Cardiac septum (tissue), 1 donor: ENCODE measurements around the gene ZFHX2. TPM values are rescaled to one million over a fixed set of nuclear protein-coding genes. Genes with fewer than 3 reads are reported as not detected.

Source experiments
- DNase-seq: peaks from one replicate; pipeline ENCODE4 v3.0.0-alpha.2; 2020; ENCODE audit warnings: low spot score
- intact Hi-C: fragments of 100-400 bp; cut with DNase I; formaldehyde crosslinking; loops from one replicate; pipeline ENCODE4 v1.14.0; 2022
- total RNA-seq: library from RNA; stranded (reverse); fragmentation: NEBNext Ultra II Directional; extraction: Animal tissue kit (Norgen Biotek cat#: 25700); gene quantifications from one replicate; pipeline ENCODE4 v1.2.1, GENCODE V29; 2021
- donor health status: DM: no; HTN: no; CAD: no.

The ZFHX2 gene
- total RNA-seq, 1 donor from 2014 or later: 1.3 TPM

GRCh38 chr14:23530375-23531055, 21.1 kb downstream of the ZFHX2 start:
- intact Hi-C loops: loop anchor here (10.0 kb wide), 1 partner anchor 46 kb away; no protein-coding TSS in a partner anchor
- DNase-seq: no peak

- intact Hi-C loops: no loop called here
- no peak for DNase-seq
Measured at GRCh38 chr14:23529016-23529415, 22.5 kb downstream of the ZFHX2 start.

- DNase-seq: no peak
- intact Hi-C loops: no loop called here
Measured at GRCh38 chr14:23528555-23528954, 23.0 kb downstream of the ZFHX2 start.

GRCh38 chr14:23525611-23526010, 26.0 kb downstream of the ZFHX2 start:
- no peak for DNase-seq
- intact Hi-C loops: no loop called here

- intact Hi-C loops: no loop called here
- no peak for DNase-seq
Measured at GRCh38 chr14:23524954-23525353, 26.6 kb downstream of the ZFHX2 start.

GRCh38 chr14:23523229-23524016, 28.1 kb downstream of the ZFHX2 start:
- intact Hi-C loops: no loop called here
- DNase-seq: no peak

- intact Hi-C loops: no loop called here
- no peak for DNase-seq
Measured at GRCh38 chr14:23522643-23523198, 28.8 kb downstream of the ZFHX2 start.

GRCh38 chr14:23521785-23522640, 29.6 kb downstream of the ZFHX2 start:
- no peak for DNase-seq
- intact Hi-C loops: no loop called here

GRCh38 chr14:23520899-23521533, 30.5 kb downstream of the ZFHX2 start:
- DNase-seq: no peak
- intact Hi-C loops: no loop called here

GRCh38 chr14:23518709-23519108, 32.9 kb downstream of the ZFHX2 start:
- no peak for DNase-seq
- intact Hi-C loops: no loop called here

- intact Hi-C loops: no loop called here
- DNase-seq: no peak
Measured at GRCh38 chr14:23517650-23518326, 33.8 kb downstream of the ZFHX2 start.

GRCh38 chr14:23514644-23514957, 37.0 kb downstream of the ZFHX2 start:
- intact Hi-C loops: no loop called here
- no peak for DNase-seq

GRCh38 chr14:23513818-23514643, 37.5 kb downstream of the ZFHX2 start:
- intact Hi-C loops: no loop called here
- no peak for DNase-seq

- no peak for DNase-seq
- intact Hi-C loops: no loop called here
Measured at GRCh38 chr14:23513005-23513817, 38.4 kb downstream of the ZFHX2 start.

GRCh38 chr14:23512156-23512555, 39.4 kb downstream of the ZFHX2 start:
- no peak for DNase-seq
- intact Hi-C loops: no loop called here

GRCh38 chr14:23494223-23494622, 57.3 kb downstream of the ZFHX2 start:
- intact Hi-C loops: no loop called here
- DNase-seq: no peak

GRCh38 chr14:23492618-23493272, 58.8 kb downstream of the ZFHX2 start:
- intact Hi-C loops: no loop called here
- DNase-seq: no peak
